GM21447 (cell line): ENCODE results near the gene TMEM233.

Source experiments
- ATAC-seq: cut with Tn5 transposase; IDR thresholded peaks from one replicate; pipeline ENCODE4 v1.9.1; 2021; ENCODE audit not compliant: unreplicated experiment

TMEM233 gene

GRCh38 chr12:119593578-119594398 is at the start of gene TMEM233:
TSS of gene TMEM233 (plus strand) at chr12:119593774. CDS start at chr12:119593849, 75 bp downstream.
- no peak for ATAC-seq

- no peak for ATAC-seq
These were observed 48.6 kb upstream of the TMEM233 start for GRCh38 chr12:119544765-119545625.

GRCh38 chr12:119546340-119546739 is 47.2 kb upstream of the TMEM233 start:
- ATAC-seq, result no peak

DNA sequence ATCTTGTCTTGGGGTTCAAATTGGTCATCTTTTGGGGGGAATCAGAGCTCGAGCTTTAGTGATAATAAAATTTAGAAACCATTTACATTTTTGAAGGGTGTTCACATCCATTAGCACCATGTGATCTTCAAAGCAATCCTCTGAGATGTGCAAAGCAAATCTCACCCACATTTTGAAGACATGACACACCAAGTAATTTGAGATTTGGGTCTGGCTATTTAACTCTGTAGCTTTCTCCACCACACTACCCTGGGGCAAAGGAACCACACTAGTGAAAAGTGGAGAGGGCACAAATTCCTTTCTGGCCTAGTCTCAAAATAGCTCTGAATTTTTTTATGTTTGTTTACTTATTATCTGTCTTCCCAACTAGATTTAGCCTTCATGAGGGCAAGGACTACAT is 46.6 kb upstream of the TMEM233 start:
- no peak for ATAC-seq

DNA sequence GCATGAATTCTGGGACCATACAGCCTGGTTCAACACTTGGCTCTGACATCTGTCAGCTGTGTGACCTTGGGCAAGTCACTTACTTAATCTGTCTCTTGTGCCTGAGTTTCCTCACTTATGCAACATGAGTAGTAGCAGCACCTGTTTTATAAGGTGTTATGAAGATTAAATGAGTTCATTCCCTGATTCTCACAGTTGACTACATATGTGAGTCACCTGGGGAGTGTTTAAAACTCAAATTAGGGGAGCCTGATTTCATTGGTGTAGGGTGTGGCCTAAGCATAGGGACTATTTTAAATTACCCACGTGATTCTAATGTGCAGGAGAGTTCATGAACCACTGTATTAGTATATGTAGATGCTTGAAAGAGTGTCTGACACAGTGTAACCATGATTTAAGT is 36.7 kb upstream of the TMEM233 start:
- no peak for ATAC-seq

DNA sequence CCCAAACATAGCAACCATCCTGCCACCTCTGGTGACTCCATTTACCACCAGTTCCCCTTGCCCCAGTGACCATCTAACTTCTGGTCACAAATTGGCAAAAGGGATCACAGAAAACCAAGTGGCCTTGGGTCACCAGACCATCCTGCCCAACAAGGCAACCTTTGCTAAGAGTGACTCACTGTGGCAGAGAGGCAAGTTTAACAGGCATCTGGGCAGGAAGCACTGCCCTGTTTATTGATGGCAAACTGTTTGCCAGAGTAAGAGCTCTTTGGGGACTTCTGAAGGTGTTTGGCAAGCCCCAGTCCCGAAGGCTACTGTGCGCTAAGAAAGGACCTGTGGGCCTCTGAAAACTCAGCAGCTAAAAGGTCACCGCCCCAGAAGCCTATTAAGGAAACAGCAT is 28.2 kb upstream of the TMEM233 start:
- ATAC-seq, result no peak

- no peak for ATAC-seq
These were observed 22.8 kb upstream of the TMEM233 start for GRCh38 chr12:119570771-119571170.

DNA sequence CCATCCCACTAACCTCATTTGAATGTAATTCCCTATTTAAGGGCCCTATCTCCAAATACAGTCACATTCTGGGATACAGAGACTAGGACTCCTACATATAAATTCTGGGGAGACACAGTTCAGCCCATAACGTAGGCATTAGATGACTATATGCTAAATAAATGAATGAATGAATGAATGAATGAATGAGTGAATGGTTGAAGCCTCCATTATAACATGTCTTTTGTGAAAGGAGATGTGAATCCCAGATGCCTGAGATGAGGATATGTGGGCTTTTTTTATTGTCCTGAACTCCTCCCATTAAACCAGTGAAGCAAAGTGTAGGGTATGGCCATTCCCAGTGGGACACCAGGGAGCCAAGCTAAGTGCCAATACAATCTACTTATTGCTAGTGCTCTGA is 20.5 kb upstream of the TMEM233 start:
- ATAC-seq, result no peak

- no peak for ATAC-seq
These were observed 19.3 kb upstream of the TMEM233 start for GRCh38 chr12:119574255-119574654.

- no peak for ATAC-seq
These were observed 17.3 kb upstream of the TMEM233 start for GRCh38 chr12:119576118-119576810.

GRCh38 chr12:119576915-119577314 is 16.7 kb upstream of the TMEM233 start:
- ATAC-seq, result no peak

DNA sequence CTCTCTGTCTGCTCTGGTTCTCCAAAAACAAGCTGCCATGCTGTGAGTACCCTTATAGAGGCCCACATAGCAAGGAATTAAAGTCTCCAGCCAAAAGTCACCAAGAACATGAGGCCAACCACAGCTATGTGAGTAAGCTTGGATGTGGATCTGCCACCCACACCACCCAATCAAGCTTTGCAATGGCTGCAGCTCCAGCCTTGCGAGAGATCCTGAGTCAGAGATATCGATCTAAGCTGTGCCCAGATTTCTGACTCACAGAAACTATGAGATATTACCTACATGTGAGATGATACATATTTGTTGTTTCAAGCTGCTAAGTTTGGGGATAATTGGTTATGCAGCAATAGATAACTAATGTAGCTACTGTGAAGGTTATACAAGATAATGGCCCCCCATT is 15.5 kb upstream of the TMEM233 start:
- no peak for ATAC-seq

- no peak for ATAC-seq
These were observed 4.5 kb upstream of the TMEM233 start for GRCh38 chr12:119589097-119589496.

GRCh38 chr12:119589634-119590033 is 3.9 kb upstream of the TMEM233 start:
- ATAC-seq, result no peak

- ATAC-seq, result no peak
These were observed 1.3 kb upstream of the TMEM233 start for GRCh38 chr12:119592232-119592631.

DNA sequence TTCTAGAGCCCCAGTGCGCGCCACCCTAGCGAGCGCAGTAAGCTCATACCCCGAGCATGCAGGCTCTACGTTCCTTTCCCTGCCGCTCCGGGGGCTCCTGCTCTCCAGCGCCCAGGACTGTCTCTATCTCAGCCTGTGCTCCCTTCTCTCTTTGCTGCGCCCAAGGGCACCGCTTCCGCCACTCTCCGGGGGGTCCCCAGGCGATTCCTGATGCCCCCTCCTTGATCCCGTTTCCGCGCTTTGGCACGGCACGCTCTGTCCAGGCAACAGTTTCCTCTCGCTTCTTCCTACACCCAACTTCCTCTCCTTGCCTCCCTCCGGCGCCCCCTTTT is 791 bp downstream of the TMEM233 start:
- ATAC-seq, result no peak

DNA sequence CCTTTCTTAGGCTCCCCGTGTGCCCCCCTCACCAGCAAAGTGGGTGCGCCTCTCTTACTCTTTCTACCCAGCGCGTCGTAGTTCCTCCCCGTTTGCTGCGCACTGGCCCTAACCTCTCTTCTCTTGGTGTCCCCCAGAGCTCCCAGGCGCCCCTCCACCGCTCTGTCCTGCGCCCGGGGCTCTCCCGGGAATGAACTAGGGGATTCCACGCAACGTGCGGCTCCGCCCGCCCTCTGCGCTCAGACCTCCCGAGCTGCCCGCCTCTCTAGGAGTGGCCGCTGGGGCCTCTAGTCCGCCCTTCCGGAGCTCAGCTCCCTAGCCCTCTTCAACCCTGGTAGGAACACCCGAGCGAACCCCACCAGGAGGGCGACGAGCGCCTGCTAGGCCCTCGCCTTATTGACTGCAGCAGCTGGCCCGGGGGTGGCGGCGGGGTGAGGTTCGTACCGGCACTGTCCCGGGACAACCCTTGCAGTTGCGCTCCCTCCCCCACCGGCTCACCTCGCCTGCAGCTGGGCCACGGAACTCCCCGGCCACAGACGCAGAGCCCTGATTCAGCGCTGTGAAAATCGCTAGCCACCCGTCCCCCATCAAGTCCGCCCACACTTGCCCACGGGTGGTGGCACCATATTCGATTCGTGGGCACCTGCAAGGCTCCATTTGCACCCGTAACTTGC is 1.3 kb downstream of the TMEM233 start:
- no peak for ATAC-seq

DNA sequence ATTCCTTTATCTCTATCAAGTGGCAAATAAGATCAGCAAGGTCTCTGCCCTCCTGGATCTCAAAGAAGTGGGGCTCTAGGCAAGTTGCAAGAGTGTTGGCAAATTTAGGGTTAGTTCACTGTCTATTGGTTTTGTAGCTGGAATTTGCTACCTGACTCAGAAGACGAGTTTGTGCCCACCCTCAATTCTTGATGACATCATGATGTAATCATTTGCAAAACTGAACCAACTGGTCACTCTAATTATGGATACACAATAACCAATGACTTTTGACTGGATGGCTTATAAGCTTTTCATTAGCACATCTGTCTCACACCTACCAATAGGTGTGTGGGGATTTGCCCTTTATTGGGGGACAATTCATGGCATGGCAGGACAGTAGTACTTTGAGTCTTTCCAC is 4.6 kb downstream of the TMEM233 start:
- ATAC-seq, result no peak

GRCh38 chr12:119601877-119602733 is 8.5 kb downstream of the TMEM233 start:
- ATAC-seq, result no peak

DNA sequence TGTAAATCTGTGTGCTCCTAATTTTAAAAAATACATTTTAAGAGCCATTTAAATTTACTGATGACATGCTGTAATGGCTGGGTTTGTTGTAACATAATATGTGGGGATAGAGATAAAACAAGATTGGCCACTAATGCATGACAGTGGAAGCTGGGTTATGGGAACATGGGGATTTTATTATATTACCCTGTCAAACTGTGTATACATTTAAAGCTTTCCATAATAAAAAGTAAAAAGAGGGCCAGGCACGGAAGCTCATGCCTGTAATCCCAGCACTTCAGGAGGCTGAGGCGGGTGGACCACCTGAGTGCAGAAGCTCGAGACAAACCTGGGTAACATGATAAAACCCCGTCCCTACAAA is 9.1 kb downstream of the TMEM233 start:
- ATAC-seq, result no peak
